ENCODE results near the gene CHMP4A. TPM values are rescaled to one million over a fixed set of nuclear protein-coding genes. Genes with fewer than 3 reads are reported as not detected.

Gene CHMP4A
- total and polyA plus RNA-seq, 2 of the 13 experiments (the other 11 are each of a cell fraction or from before 2014, with no cell fraction given) = 83.6 to 113 TPM

GRCh38 chr14:24196071-24197055 is 16.9 kb downstream of the CHMP4A start (continued):
- TF ChIP-seq ZNF280B (CRISPR knock-in tag; IDR thresholded peaks at IDR 0.05; ENCODE audit: borderline replicate concordance) = no peak
- TF ChIP-seq ARNTL (CRISPR knock-in tag; IDR thresholded peaks at IDR 0.05) = peak; percentile 34; the same call in 1 of the 2 replicates
- TF ChIP-seq SP1 (IDR thresholded peaks at IDR 0.05) = no peak
- TF ChIP-seq SP1 (CRISPR knock-in tag; IDR thresholded peaks at IDR 0.05) = no peak
- no peak for TF ChIP-seq ZSCAN22 (CRISPR knock-in tag; IDR thresholded peaks at IDR 0.05)
- TF ChIP-seq ZNF7 (CRISPR knock-in tag; IDR thresholded peaks at IDR 0.05) = peak; percentile 13; the same call in 1 of the 2 replicates
- 0 out of 2 replicates have a peak, but pooled peaks have one; percentile 13 for TF ChIP-seq ZNF318 (CRISPR knock-in tag; IDR thresholded peaks at IDR 0.05)
- TF ChIP-seq FOXJ3 (CRISPR knock-in tag; IDR thresholded peaks at IDR 0.05; ENCODE audit: borderline replicate concordance) = peak; percentile 13; the same call in 1 of the 2 replicates
- TF ChIP-seq ZFY (CRISPR knock-in tag; IDR thresholded peaks at IDR 0.05) = no peak
- TF ChIP-seq CC2D1A (CRISPR knock-in tag; IDR thresholded peaks at IDR 0.05) = no peak
- peak; percentile 78 for TF ChIP-seq ADNP (CRISPR knock-in tag; IDR thresholded peaks at IDR 0.05)
- TF ChIP-seq FOXA1 (IDR thresholded peaks at IDR 0.05) = no peak
- no peak for TF ChIP-seq FOXA1 (CRISPR knock-in tag; IDR thresholded peaks at IDR 0.05)
- no peak; the same call in 1 of the 2 replicates for TF ChIP-seq ZGPAT (CRISPR knock-in tag; IDR thresholded peaks at IDR 0.05)
- 0 out of 2 replicates have a peak, but pooled peaks have one; percentile 25 for TF ChIP-seq ZNF331 (CRISPR knock-in tag; IDR thresholded peaks at IDR 0.05)
- TF ChIP-seq ZNF446 (CRISPR knock-in tag; IDR thresholded peaks at IDR 0.05) = no peak
- peak; percentile 29; the same call in 1 of the 2 replicates for TF ChIP-seq ZSCAN20 (CRISPR knock-in tag; IDR thresholded peaks at IDR 0.05; ENCODE audit: borderline replicate concordance)

All from HepG2 (cell line).